DMS53 (cell line): Measurements from ENCODE around the gene C17orf100.
A peak's percentile ranks its signal among the peaks of the same experiment; 100 is the strongest.

ENCODE experiments used
- DNase-seq: peaks from one replicate; lab custom pipeline; 2025; lab: John Stamatoyannopoulos, UW

The C17orf100 gene

DNA sequence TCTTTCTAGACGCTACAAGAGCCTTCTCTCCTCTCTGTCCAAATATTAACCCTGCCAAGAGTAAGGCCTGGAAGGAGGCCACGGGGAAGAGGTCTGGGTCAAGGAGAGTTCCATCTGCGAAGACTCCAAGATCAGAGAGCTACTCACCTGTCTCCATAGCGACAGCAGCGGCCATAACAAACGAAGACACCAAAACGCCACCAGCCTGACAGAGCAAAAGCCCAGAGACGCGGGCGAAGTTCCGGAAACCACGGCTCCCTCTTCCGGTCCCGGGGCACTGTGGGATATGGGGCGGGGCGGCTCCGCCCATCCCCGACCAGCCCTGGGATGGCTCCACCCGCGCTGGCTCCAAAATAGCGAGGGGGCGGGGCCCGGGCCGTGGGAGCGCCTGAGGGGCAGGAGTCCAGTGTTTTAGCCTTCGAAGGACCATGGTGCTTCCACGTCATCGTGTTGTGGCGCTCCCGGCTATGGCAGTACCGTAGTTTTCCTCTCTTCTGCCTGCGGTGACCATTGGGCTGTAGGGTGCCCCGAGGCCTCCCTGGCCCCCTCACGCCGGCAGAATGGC, at the start of gene C17orf100, which contains the start of gene MED31:
TSS of gene C17orf100 (plus strand) at position 409 of the 565 bp plus-strand sequence. CDS start at position 561, 152 bp downstream.
TSS of gene MED31 (minus strand) at position 252 of the 565 bp plus-strand sequence. CDS start at position 175, 77 bp downstream.
- DNase-seq: peak; percentile 99

DNA sequence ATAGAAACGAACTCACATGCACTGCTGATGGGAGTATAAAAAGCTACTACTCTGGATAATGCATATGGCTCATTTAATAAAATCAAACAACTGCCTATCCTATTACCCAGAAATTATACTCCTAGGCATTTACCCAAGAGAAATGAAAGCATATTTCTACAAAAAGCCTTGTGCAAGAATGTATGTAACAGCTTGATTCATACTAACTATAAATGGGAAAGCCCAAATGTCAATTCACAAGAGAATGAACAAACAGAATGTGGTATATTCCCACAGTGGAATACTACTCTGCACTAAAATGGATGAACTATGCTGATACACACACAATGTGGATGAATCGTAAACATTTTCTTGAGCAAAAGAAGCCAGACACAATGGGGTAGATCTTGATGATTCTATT, 49.4 kb upstream of the C17orf100 start:
- DNase-seq: no peak

DNA sequence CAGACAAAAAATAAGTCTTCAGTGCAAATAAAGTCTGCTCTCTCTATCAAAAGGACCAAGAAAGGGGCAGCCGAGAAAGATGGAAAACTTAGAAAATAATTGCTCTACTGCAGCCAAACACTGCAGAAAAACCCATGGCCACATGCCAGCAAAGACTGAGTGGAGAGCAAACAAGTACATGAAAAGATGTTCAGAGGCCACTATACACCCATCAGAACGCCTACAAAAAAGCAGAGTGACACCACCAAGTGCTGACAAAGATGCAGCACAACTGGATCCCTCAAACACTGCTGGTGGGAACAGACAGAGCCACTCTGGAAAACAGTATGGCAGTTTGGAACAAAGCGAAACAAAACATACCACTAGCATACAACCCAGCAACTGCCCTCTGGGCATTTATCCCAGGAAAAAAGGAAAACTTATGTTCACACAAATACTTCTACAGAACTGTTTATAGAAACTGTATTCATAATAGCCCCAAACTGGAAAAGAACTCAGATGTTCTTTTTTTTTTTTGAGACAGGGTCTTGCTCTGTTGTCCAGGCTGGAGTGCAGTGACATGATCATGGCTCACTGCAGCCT, 47.7 kb upstream of the C17orf100 start:
- peak; percentile 22 for DNase-seq

DNA sequence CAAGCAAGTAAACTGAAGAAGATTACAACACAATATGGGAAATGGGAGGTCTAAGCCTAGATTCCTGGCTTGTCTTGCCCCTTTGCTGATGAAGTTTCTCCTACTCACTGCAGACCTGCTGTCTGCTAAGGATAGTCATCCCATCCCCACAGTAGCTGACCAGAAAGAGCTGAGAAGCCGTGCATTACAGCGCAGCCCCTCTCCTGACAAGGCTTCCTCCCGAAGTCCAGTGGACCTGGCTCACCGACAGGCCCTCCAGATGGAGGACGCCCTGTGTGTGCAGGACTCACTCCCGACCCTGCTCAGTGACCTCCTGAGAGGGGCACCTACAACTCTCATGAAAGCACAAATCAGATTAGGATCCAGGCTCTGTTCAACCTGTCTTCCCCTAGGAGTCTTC, 46.4 kb upstream of the C17orf100 start:
- no peak for DNase-seq

DNA sequence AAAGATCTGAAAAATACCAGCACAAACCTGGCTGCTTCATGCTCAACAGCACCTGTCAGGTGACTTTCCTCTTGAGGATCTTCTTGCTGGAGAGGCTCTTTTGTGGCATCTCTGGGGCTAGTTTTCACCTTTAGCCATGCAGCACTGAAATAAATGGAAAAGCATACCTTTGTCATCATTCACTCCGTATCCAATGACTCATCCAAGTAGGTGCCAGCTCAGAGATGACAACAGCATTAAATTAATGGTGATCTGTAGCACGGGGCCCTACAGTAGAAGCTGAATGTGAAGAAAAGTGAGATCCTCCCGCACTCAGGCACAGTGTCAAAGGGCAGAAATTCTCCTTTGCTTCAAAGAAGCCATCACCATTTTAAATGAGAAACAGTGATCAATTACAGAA, 43.2 kb upstream of the C17orf100 start:
- DNase-seq: peak; percentile 53

DNA sequence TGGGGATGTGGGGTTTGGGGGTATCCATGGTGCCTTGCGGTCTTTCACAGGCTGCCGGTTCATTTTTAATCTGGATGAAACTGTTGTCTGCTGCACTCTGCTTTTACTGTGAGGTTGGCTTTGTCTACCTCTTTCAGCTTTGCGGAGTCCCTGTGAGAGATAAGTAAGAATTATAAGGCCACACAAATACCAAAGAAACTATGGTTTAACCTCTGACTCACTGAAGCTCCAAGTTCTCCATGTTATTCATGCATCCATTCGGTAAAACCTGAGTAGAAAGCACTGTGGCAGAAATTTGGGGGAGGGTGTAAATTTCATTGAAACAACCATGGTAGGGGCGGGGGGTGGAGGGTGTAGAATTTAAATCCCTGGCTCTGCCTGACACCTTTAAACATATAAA, 41.6 kb upstream of the C17orf100 start:
- DNase-seq: no peak

DNA sequence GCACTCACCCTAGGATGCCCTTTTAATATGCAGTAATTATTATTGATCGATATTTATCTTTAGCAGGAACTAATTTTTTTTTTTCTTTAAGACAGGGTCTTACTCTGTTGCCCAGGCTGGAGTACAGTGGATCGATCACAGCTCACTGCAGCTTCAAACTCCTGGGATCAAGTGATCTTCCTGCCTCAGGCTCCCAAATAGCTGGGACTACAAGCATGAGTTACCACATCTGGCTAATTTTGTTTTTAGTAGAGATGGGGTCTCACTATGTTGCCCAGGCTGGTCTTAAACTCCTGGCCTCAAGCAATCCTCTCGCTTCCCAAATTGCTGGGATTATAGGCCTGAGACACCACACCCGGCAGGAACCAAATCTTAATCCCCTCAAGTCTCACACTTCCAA, 40.3 kb upstream of the C17orf100 start:
- DNase-seq: no peak

DNA sequence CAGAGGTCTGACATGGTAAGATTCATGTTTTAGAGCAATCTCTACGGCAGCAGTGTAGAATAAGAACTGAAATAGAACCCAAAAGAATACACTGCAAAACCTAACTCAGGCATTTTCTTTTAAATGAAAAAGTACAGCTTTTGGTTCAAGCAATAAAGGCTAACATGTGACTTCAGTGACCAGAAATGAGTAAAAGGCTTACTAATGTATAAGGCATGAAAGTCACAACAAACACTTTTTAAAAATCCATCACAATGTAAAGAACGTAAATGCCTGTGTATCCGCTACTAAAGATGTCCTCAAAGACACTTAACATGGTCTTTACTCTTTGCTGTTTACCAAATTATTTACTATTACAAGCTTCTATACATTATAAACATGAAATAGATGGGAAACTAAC, 27.6 kb upstream of the C17orf100 start:
- DNase-seq: no peak

GRCh38 chr17:6626616-6627015, 24.9 kb upstream of the C17orf100 start:
- no peak for DNase-seq

DNA sequence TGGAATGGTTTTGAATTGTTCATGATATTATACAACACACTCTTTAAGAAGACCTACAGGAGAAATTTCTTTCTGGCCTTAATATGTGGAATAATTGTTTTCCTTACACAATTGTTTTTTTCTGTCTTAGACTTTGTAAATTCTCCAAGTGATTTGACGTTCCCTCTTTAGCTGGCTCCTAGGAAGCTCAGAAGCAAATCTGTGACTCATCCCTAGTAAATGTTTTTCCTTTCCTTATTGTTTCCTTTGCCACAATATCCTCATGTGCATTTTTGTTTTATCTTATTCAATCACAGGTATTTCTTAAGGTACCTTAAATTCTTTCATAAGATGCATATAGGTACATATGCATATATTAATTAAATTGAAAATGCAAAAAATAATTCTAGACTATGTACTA, 24.5 kb upstream of the C17orf100 start:
- no peak for DNase-seq

- DNase-seq: no peak
These were observed 21.2 kb upstream of the C17orf100 start for GRCh38 chr17:6630390-6630789.

- DNase-seq: no peak
These were observed 19.0 kb upstream of the C17orf100 start for GRCh38 chr17:6632530-6632929.

GRCh38 chr17:6633263-6633662, 18.3 kb upstream of the C17orf100 start:
- no peak for DNase-seq

DNA sequence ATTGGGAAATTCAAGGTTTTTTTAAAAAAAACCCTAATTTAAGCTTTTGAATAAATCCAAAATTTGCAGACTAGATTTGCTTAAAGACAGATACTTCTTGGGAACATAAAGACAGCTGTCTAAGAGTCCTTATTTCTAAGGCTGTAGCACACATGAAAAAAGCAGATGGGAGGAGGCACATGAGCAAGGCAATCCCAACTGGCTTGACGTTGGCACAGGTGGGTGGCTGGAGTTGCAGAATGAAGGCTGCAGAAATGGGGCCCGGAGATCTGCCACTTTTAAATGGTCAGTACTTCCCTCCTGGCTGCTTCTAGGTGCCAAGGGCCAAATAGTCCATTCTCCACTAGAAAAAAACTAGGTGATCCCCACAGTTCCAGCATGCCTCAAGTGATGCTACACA, 15.5 kb upstream of the C17orf100 start:
- no peak for DNase-seq

GRCh38 chr17:6636616-6637457, 14.7 kb upstream of the C17orf100 start:
- no peak for DNase-seq

DNA sequence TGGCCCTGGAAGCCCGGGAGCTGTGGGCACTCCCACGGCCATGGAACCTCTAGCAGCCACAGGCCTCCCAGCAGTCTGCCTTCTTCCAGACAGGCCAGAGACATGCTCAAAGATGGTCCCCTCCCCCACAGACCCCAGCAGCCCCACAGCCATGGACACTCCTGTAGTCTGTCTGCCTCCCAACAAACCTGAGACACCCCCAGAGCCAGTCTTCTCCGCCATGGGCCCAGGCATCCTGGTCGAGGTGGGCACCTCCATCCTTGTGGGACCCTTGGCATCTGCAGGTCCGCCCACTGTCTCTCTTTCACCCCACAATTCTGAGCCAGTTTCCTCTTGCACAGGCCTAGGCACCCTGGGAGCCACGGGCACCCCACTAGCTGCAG, 14.1 kb upstream of the C17orf100 start:
- DNase-seq: no peak

DNA sequence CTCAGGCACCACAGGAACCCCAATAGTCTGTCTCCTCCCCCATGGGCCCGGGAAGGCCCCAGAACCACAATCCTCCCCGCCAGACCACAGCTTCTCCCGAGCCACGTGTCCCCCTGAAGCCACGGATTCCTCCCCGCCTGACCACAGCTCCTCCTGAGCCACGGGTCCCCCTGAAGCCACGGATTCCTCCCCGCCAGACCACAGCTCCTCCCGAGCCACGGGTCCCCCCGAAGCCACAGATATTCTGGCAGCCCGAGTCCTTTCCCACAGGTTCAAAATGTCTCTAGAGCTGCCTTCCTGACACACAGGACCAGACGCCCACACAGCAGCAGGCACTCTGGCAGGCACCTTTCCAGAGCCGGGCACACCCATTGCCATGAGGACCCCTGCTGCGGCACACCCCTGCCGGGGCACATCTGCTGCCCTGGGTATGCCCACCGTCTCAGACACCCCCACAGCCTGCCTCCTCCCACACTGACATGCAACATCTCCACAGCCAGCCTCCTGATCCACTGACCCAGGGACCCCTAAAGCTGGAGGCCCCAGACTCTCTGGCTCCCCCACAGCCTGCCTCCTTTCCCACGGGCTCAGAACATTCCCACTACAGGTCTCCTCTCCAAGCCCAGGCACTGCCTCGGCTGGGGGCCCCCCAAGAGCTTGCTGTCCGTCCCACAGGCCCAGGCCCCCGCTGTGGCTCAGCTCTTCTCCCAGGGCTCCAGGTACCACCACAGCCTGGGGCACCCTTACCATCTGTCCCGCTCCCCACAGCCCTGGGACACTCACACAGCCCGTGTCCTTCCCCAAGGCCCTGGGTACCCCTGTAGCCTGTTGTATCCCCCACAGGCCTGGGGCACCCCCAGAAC, 13.3 kb upstream of the C17orf100 start:
- DNase-seq: no peak

GRCh38 chr17:6639014-6639585, 12.5 kb upstream of the C17orf100 start:
- DNase-seq: no peak

DNA sequence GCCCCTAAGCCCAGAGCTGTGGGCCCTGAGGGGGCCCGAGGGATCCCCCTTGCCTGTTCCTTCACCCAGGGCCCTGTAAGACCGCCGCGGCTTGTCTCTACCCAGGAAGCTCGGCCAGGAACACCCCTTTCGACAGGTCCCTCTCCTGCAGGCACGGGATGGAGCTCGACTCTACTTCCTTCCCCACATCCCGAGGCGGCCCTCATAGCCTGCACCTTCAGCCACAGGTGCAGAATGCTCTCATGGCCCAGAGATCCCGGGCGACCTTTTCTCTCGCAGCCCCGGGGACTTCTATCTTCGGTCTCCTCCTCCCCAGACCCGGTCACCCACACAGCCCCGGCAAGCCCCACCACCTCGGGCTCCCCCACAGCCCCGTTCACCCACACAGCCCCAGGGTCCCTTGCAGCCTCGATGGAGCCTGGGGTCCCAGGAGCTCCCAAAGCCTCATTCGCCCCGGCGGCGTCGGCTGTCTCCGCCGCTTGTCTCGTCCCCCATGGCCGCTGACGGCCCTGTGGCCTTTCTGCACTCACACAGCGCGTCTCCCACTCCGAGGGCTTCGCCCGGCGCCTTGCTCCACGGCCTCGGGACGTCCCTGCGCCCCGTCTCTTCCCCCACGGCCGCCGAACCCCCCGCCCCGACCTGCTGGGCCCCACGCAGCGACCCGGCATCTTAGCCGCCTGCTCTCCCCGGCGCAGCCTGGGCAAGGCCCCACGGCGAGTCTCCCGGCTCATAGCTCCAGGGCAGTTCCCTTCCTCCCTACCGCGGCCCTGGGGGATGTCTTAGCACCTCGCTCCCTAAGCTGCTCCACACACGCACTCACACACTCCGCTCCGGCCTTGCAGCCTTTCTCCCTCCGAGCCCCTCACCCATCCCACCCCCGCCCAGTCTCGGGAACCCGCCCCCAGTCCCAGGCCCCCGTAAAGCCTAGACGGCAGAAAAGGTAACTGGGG, 11.7 kb upstream of the C17orf100 start:
- peak; percentile 78 for DNase-seq

DNA sequence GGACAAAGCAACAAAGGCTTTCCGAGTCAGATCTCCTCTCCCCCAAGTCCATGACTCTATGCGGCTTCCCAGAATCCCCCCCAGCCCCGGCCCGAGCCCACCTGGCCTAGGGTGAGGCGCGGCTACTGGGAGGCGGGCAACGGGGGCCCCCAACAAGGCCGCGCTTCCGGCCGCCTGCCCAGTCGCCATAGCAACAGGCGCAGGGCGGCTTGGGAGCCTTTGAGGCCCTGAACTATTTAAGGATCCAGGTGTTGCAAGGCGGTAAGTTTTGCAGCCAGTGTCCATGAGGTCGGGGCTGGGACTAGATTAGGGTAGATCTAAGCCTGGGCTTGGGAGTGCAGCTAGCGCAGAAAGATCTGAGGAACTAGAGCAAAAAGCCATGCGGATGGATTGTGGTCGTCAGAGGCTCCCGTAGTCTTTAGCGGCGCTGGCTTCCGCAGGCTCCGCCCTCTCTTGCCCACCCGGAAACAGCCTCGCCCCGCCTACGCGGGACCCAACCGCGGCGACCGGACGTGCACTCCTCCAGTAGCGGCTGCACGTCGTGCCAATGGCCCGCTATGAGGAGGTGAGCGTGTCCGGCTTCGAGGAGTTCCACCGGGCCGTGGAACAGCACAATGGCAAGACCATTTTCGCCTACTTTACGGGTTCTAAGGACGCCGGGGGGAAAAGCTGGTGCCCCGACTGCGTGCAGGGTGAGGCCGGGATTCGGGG, 10.9 kb upstream of the C17orf100 start, which contains the start of the genes KIAA0753 and TXNDC17:
TSS of gene KIAA0753 (minus strand) at position 176 of the 711 bp plus-strand sequence. CDS start 5,608 bp downstream, outside the sequence.
TSS of gene TXNDC17 (plus strand) at position 525 of the 711 bp plus-strand sequence. CDS start at position 548, 23 bp downstream.
- peak; percentile 98 for DNase-seq
